HepG2 (cell line): Measurements from ENCODE around the gene RGS11. TPM values are rescaled to one million over a fixed set of nuclear protein-coding genes. Genes with fewer than 3 reads are reported as not detected.

Source experiments
- ATAC-seq: fragments of 200-7000 bp; cut with Tn5 transposase; 3 replicates; pipeline ENCODE4 v1.9.1; 2020; ENCODE audit warnings: mild to moderate bottlenecking, moderate library complexity
- BruUV-seq: library from RNA; stranded (reverse); fragments of 400-500 nt; replicated peaks from 2 replicates; lab custom pipeline; 2021; lab: Mats Ljungman, UMichigan
- CTCF ChIA-PET: fragments of 300-600 bp; formaldehyde crosslinking; extraction: SDS; loops from one replicate; lab custom pipeline; 2021; ENCODE audit warnings: low total read pairs, inconsistent platforms, low intra/inter-chr PET ratio; lab: Yijun Ruan, JAX
- POLR2A ChIA-PET: fragments of 350-600 bp; sonication (Branson Sonifier 250); formaldehyde crosslinking; loops from one replicate; lab custom pipeline; 2020; ENCODE audit warnings: antibody characterized with exemption, inconsistent platforms; lab: Yijun Ruan, JAX
- DNase-seq: peaks from one replicate; pipeline ENCODE4 v3.0.0-alpha.2; 2015; ENCODE audit warnings: low spot score
- FAIRE-seq: peaks from 3 replicates; lab custom pipeline; 2011; peaks lifted over from hg19 to GRCh38; lab: Jason Lieb, UNC
- H2AFZ ChIP-seq: one replicate; pipeline ENCODE4 v1.6.1; 2011; ENCODE audit warnings: low read length, inconsistent platforms
- H3K27ac ChIP-seq: fragments of 300-600 bp; 3 replicates; pipeline ENCODE4 v1.8.0; 2011; ENCODE audit warnings: mixed run types, mild to moderate bottlenecking, mixed read lengths, low read length, inconsistent platforms; ENCODE audit not compliant: insufficient read depth; ENCODE audit errors: extremely low read length
- H3K27me3 ChIP-seq, 2 experiments: fragments of 200-600 bp in 1 of 2; 2 replicates in 1 of 2; 3 replicates in 1 of 2; pipeline versions ENCODE4 v1.6.0 to v1.8.0; 2011; ENCODE audit warnings: low read length in 2 of 2, mild to moderate bottlenecking in 2 of 2, moderate library complexity in 2 of 2, inconsistent platforms in 1 of 2; ENCODE audit not compliant: insufficient read depth in 2 of 2, control insufficient read depth in 1 of 2
- H3K36me3 ChIP-seq, 2 experiments: fragments of 200-600 bp in 1 of 2; replicated peaks in 1 of 2; 2 replicates in 1 of 2; 3 replicates in 1 of 2; pipeline versions ENCODE4 v1.5.1 to v1.8.0; 2011; ENCODE audit warnings: low read length in 2 of 2, inconsistent platforms in 1 of 2; ENCODE audit not compliant: insufficient read depth in 2 of 2, control insufficient read depth in 1 of 2
- H3K4me1 ChIP-seq: 2 replicates; pipeline ENCODE4 v1.5.1; 2012; ENCODE audit warnings: low read length, inconsistent platforms; ENCODE audit not compliant: insufficient read depth
- H3K4me2 ChIP-seq: 2 replicates; pipeline ENCODE4 v1.6.0; 2011; ENCODE audit warnings: low read depth, low read length, inconsistent platforms
- H3K4me3 ChIP-seq, 3 experiments: fragments of 200-600 bp in 1 of 3; sonication (generic), shearing (Covaris generic) in 1 of 3; replicated peaks in 1 of 3; 2 replicates each; pipeline ENCODE4 v1.5.1; 2011 to 2016; ENCODE audit warnings: low read length in 3 of 3, inconsistent platforms in 2 of 3, low read depth in 2 of 3, mild to moderate bottlenecking in 2 of 3, control low read depth in 1 of 3, mixed read lengths in 1 of 3; ENCODE audit not compliant: insufficient read depth in 1 of 3
- H3K79me2 ChIP-seq: one replicate; pipeline ENCODE4 v1.6.1; 2011; ENCODE audit warnings: low read length, inconsistent platforms; ENCODE audit not compliant: insufficient read depth
- H3K9ac ChIP-seq: 2 replicates; pipeline ENCODE4 v1.6.0; 2011; ENCODE audit warnings: mild to moderate bottlenecking, low read depth, low read length, inconsistent platforms; ENCODE audit not compliant: insufficient read depth
- H3K9me3 ChIP-seq: 2 replicates; pipeline ENCODE4 v1.5.1; 2012; ENCODE audit warnings: mild to moderate bottlenecking, low read length
- H4K20me1 ChIP-seq: 2 replicates; pipeline ENCODE4 v1.6.0; 2011; ENCODE audit warnings: inconsistent platforms, mild to moderate bottlenecking, low read length, moderate library complexity; ENCODE audit not compliant: insufficient read depth
- ETV5 ChIP-seq: IDR thresholded peaks from 2 replicates; pipeline ENCODE4 v1.6.1; 2018; ENCODE audit warnings: missing biosample characterization, missing genetic modification reagents, inconsistent platforms, borderline replicate concordance
- HCFC1 ChIP-seq: fragments of 150-350 bp; IDR thresholded peaks from 2 replicates; pipeline ENCODE4 v1.6.1; 2014; ENCODE audit warnings: low read depth, low read length
- JDP2 ChIP-seq: sonication (generic); formaldehyde crosslinking; IDR thresholded peaks from 2 replicates; pipeline ENCODE4 v1.8.1; 2022; ENCODE audit warnings: missing genetic modification reagents, borderline replicate concordance
- KLF11 ChIP-seq: IDR thresholded peaks from 2 replicates; pipeline ENCODE4 v1.6.1; 2016; ENCODE audit warnings: missing compliant biosample characterization
- KLF6 ChIP-seq: IDR thresholded peaks from 2 replicates; pipeline ENCODE4 v1.8.0; 2016; ENCODE audit warnings: missing biosample characterization, missing genetic modification reagents
- MAFG ChIP-seq: sonication (generic); formaldehyde crosslinking; IDR thresholded peaks from 2 replicates; pipeline ENCODE4 v1.5.1; 2020; ENCODE audit warnings: mild to moderate bottlenecking, missing genetic modification reagents
- NBN ChIP-seq: fragments of 450-650 bp; conservative IDR thresholded peaks from 2 replicates; pipeline ENCODE4 v1.6.1; 2017
- PHF5A ChIP-seq: IDR thresholded peaks from one replicate; pipeline ENCODE4 v1.6.1; 2018; ENCODE audit warnings: low read depth, missing genetic modification reagents; ENCODE audit not compliant: unreplicated experiment
- RAD21 ChIP-seq: fragments of 450-650 bp; formaldehyde crosslinking; IDR thresholded peaks from 2 replicates; pipeline ENCODE4 v1.5.0; 2020; ENCODE audit warnings: mild to moderate bottlenecking
- SALL1 ChIP-seq: sonication (generic); formaldehyde crosslinking; IDR thresholded peaks from 2 replicates; pipeline ENCODE4 v1.8.0; 2022; ENCODE audit warnings: mild to moderate bottlenecking, missing genetic modification reagents
- SP2 ChIP-seq: sonication (generic); formaldehyde crosslinking; IDR thresholded peaks from 2 replicates; pipeline ENCODE4 v1.5.1; 2020; ENCODE audit warnings: mild to moderate bottlenecking, missing genetic modification reagents
- TAF15 ChIP-seq: fragments of 200-400 bp; formaldehyde crosslinking; IDR thresholded peaks from one replicate; pipeline ENCODE4 v1.6.1; 2018; ENCODE audit warnings: mild to moderate bottlenecking, low read depth, low read length; ENCODE audit not compliant: poor library complexity, severe bottlenecking
- ZFY ChIP-seq: sonication (generic); formaldehyde crosslinking; IDR thresholded peaks from 2 replicates; pipeline ENCODE4 v1.4.0; 2020; ENCODE audit warnings: missing genetic modification reagents
- ZMYM3 ChIP-seq: sonication (generic); formaldehyde crosslinking; IDR thresholded peaks from 2 replicates; pipeline ENCODE4 v1.5.1; 2020; ENCODE audit warnings: mild to moderate bottlenecking, missing genetic modification reagents
- ZNF225 ChIP-seq: sonication (generic); formaldehyde crosslinking; IDR thresholded peaks from 2 replicates; pipeline ENCODE4 v1.4.0; 2020; ENCODE audit warnings: mild to moderate bottlenecking, missing genetic modification reagents
- ZNF3 ChIP-seq: IDR thresholded peaks from 2 replicates; pipeline ENCODE4 v1.7.0; 2017; ENCODE audit warnings: inconsistent platforms
- ZNF430 ChIP-seq: sonication (generic); formaldehyde crosslinking; IDR thresholded peaks from 2 replicates; pipeline ENCODE4 v1.9.0; 2021; ENCODE audit warnings: mild to moderate bottlenecking, missing genetic modification reagents
- ZNF605 ChIP-seq: sonication (generic); formaldehyde crosslinking; IDR thresholded peaks from 2 replicates; pipeline ENCODE4 v1.8.0; 2022; ENCODE audit warnings: mild to moderate bottlenecking, missing genetic modification reagents
- ZNF737 ChIP-seq: sonication (generic); formaldehyde crosslinking; IDR thresholded peaks from 2 replicates; pipeline ENCODE4 v1.5.0; 2020; ENCODE audit warnings: missing genetic modification reagents, mild to moderate bottlenecking, borderline replicate concordance
- WGBS: methylation state at CpG from one replicate; pipeline ENCODE4 v1.1.6; 2017; ENCODE audit warnings: low lambda C conversion rate; 5-methylcytosine and 5-hydroxymethylcytosine counted together
- in situ Hi-C: cut with HindIII; loops from 2 replicates; pipeline ENCODE4 v1.10.0; 2017; ENCODE audit warnings: low pct_unique_long_range_greater_than_20kb; ENCODE audit not compliant: extremely low pct_ligation_motif_present
- intact Hi-C: fragments of 100-400 bp; cut with micrococcal nuclease; formaldehyde crosslinking; loops from one replicate; pipeline ENCODE4 v1.10.0; 2022; ENCODE audit not compliant: unreplicated experiment
- polyA plus RNA-seq, 8 experiments: library from polyadenylated mRNA; depleted of rRNA in 3 of 8; stranded (reverse) in 7 of 8; unstranded in 1 of 8; fragments of >200 nt; fragmentation: Illumina TruSeq in 4 of 8; extraction: Trizol in 4 of 8; gene quantifications; 2 replicates each; pipeline versions ENCODE4 v1.2.1 to v1.2.3, GENCODE V29; 2011 to 2016; ENCODE audit warnings: low read depth in 4 of 8, missing spikeins in 1 of 8, mixed read lengths in 1 of 8; ENCODE audit not compliant: insufficient read depth in 1 of 8
- total RNA-seq, 5 experiments: library from RNA; depleted of rRNA; stranded (reverse); fragments of >200 nt; fragmentation: Illumina TruSeq; extraction: Trizol; gene quantifications; 2 replicates each; pipeline ENCODE4 v1.2.3, GENCODE V29; 2016; ENCODE audit warnings: low read depth in 1 of 5
- TF ChIP-seq, protein P1 (sequence below): sonication (generic); formaldehyde crosslinking; IDR thresholded peaks from 2 replicates; pipeline ENCODE4 v1.8.1; 2022; ENCODE audit warnings: mild to moderate bottlenecking, missing genetic modification reagents
- TF ChIP-seq, protein P2 (sequence below): sonication (generic); formaldehyde crosslinking; IDR thresholded peaks from 2 replicates; pipeline ENCODE4 v1.4.0; 2020; ENCODE audit warnings: missing genetic modification reagents

Gene RGS11
- total and polyA plus RNA-seq, 2 of the 13 experiments (the other 11 are each of a cell fraction or from before 2014, with no cell fraction given): 0.11 TPM; not detected in 1

DNA sequence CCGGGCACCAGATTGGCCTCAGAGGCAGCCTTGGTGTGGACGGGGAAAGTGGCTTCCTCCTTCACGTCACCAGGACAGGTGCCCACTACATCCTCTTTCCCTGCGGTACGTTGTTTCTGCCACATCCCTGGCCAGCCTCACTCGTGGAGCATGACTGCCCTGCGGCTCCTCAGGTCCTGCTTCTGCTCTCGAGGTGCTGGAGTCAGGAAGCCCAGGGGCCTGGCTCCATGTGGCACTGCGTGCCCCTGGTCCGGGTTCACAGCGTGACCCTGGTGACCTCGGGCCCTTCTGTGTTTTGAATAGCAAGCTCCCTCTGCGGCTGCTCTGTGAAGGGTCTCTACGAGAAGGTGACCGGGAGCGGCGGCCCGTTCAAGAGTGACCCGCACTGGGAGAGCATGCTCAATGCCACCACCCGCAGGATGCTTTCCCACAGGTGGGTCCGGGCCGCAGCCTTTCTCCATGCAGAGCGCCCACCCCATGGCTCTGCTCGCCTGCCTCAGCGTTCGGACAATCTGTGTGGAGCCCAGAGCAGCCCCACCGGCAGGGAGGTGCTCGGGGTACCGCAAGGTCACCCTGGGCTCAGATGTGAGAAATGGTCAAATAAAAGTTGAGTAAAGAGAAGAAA is 13.5 kb downstream of the RGS11 start (continued):
- TF ChIP-seq ZFY (no peak), ZNF430 (CRISPR knock-in tag) (no peak), TAF15 (no peak), ZNF605 (no peak), ETV5 (CRISPR knock-in tag) (no peak), JDP2 (no peak), HCFC1 (no peak), SALL1 (CRISPR knock-in tag) (no peak), ZNF3 (CRISPR knock-in tag) (no peak), KLF11 (CRISPR knock-in tag) (no peak)
- TF ChIP-seq, protein P1, sequence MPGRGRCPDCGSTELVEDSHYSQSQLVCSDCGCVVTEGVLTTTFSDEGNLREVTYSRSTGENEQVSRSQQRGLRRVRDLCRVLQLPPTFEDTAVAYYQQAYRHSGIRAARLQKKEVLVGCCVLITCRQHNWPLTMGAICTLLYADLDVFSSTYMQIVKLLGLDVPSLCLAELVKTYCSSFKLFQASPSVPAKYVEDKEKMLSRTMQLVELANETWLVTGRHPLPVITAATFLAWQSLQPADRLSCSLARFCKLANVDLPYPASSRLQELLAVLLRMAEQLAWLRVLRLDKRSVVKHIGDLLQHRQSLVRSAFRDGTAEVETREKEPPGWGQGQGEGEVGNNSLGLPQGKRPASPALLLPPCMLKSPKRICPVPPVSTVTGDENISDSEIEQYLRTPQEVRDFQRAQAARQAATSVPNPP: no peak

DNA sequence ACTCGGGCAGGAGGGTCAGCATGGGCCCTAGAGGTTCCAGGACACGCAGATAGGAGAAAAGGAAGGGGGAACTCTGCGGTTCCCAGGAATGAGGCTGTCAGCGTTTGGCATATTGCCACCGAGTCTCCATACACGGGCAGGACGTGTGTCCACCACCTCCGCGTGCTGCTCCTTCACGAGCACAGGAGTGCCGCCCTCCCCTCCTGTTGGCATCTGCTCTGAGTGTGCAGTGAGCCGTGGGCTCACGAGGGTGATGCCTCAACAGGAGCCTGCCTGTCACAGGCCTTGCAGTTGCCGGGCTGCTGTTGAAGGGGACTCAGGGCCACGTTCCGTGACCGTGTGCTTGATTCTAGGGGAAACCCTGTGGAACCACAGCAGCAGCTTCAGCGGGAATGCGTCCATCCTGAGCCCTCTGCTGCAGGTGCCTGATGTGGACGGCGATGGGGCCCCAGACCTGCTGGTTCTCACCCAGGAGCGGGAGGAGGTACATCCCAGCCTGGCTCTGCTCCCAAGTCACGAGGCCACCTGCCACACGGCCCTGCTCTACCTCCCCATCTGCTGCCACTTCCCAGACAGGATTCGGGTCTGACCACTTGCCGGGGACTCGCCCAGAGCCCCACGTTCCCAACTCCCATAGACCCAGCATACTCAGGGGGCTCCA is 14.6 kb downstream of the RGS11 start:
- Histone ChIP-seq H3K79me2 (no peaks in the 10 kb centered on the region), H4K20me1 (no peaks in the 10 kb centered on the region), H3K27me3 (no peaks in the 10 kb centered on the region), H3K4me2 (no peak overlapping the region), H3K4me1 (no peaks in the 10 kb centered on the region), H3K9ac (no peak overlapping the region), H3K9me3 (no peaks in the 10 kb centered on the region), H3K27ac (no peak overlapping the region), H3K4me3 (no peak overlapping the region), H3K36me3 (peaks cover 14 to 25% of the 10 kb centered on the region in 2 experiments; a peak in 4 of 5 replicates), H2AFZ (no peak overlapping the region)
- FAIRE-seq (no peak), DNase-seq (no peak), ATAC-seq (no peak)
- ChIA-PET CTCF (no interaction called here), POLR2A (no interaction called here)
- in situ Hi-C loops: no loop called here
- WGBS: 93% methylated on average over 15 of the region's 28 CpGs
- intact Hi-C loops: no loop called here
- no TSS peak for BruUV-seq
- no peak for TF ChIP-seq ZMYM3
- TF ChIP-seq, protein P2, sequence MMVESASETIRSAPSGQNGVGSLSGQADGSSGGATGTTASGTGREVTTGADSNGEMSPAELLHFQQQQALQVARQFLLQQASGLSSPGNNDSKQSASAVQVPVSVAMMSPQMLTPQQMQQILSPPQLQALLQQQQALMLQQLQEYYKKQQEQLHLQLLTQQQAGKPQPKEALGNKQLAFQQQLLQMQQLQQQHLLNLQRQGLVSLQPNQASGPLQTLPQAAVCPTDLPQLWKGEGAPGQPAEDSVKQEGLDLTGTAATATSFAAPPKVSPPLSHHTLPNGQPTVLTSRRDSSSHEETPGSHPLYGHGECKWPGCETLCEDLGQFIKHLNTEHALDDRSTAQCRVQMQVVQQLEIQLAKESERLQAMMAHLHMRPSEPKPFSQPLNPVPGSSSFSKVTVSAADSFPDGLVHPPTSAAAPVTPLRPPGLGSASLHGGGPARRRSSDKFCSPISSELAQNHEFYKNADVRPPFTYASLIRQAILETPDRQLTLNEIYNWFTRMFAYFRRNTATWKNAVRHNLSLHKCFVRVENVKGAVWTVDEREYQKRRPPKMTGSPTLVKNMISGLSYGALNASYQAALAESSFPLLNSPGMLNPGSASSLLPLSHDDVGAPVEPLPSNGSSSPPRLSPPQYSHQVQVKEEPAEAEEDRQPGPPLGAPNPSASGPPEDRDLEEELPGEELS: no peak
- TF ChIP-seq KLF6 (CRISPR knock-in tag): no peak
- no peak for TF ChIP-seq PHF5A (CRISPR knock-in tag)
- TF ChIP-seq ZNF737 (CRISPR knock-in tag): no peak
- TF ChIP-seq NBN: no peak
- TF ChIP-seq MAFG: no peak
- TF ChIP-seq SP2 (CRISPR knock-in tag): no peak
- TF ChIP-seq RAD21 (CRISPR knock-in tag): no peak
- TF ChIP-seq ZNF225 (CRISPR knock-in tag): no peak
